ENCODE results near the gene TEAD1.

- TF ChIP-seq CTCF (IDR thresholded peaks at IDR 0.05) (no peak), POLR2A (IDR thresholded peaks at IDR 0.05) (no peak), POLR2AphosphoS5 (IDR thresholded peaks at IDR 0.05) (no peak)
Observed at GRCh38 chr11:12727563-12728211, 53.5 kb downstream of the TEAD1 start.
